HFF-Myc (cell line): ENCODE results near the gene SGCA.
A peak's percentile ranks its signal among the peaks of the same experiment; 100 is the strongest.

Experiments
- DNase-seq: peaks from one replicate; pipeline ENCODE4 v3.0.0-alpha.2; 2011; ENCODE audit warnings: low read depth; ENCODE audit errors: extremely low read depth
- H3K4me3 ChIP-seq: replicated peaks from 2 replicates; pipeline ENCODE4 v1.5.1; 2011; ENCODE audit warnings: low read depth, mild to moderate bottlenecking, control low read depth, low read length
- TF ChIP-seq, protein P1 (sequence below): IDR thresholded peaks from 2 replicates; pipeline ENCODE4 v1.5.1; 2012; ENCODE audit warnings: mild to moderate bottlenecking, low read depth, low read length, control low read depth; ENCODE audit errors: missing control alignments

The SGCA gene

DNA sequence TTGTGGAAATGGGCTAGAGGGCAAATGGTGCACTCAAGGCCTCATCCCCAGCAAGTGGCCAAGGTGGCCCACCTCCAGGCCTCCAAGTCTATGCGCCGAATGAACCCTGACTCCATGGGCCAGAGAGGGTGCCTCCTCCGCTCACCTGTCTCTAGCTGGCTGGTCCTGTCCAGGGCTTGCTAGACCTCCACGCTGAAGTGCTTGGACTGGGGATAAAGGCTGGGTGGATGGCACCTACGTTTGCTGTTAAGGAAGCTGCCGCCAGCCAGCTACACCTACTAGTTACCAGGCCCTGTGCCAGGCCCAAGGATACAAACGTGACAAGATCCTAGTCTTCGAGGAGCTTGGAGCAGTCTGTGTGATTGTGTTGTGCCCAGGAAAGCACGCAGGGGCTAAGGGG lies 739 bp upstream of the SGCA start:
- H3K4me3 ChIP-seq = no peak overlapping the region
- DNase-seq = no peak
- TF ChIP-seq, protein P1, sequence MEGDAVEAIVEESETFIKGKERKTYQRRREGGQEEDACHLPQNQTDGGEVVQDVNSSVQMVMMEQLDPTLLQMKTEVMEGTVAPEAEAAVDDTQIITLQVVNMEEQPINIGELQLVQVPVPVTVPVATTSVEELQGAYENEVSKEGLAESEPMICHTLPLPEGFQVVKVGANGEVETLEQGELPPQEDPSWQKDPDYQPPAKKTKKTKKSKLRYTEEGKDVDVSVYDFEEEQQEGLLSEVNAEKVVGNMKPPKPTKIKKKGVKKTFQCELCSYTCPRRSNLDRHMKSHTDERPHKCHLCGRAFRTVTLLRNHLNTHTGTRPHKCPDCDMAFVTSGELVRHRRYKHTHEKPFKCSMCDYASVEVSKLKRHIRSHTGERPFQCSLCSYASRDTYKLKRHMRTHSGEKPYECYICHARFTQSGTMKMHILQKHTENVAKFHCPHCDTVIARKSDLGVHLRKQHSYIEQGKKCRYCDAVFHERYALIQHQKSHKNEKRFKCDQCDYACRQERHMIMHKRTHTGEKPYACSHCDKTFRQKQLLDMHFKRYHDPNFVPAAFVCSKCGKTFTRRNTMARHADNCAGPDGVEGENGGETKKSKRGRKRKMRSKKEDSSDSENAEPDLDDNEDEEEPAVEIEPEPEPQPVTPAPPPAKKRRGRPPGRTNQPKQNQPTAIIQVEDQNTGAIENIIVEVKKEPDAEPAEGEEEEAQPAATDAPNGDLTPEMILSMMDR = no peak

DNA sequence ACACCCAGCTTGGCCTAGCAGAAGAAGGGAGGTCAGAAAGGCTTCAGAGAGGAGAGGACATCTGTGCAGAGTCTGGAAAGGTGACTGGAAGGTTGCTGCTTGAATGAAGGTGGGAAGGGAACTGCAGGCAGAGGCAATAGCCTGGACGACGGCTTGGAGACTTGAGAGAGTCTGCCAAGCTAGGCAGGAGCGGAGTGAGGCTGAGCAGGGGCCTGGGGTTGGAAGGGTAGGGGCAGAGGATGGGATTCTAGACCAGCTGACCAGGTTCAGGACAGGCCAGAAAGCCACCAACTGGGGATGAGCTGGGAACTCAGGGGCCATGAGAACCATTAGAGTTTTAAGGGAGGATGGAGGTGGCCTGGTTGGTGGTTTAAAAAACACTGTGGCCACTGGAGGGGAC lies 339 bp upstream of the SGCA start:
- DNase-seq = no peak
- H3K4me3 ChIP-seq = no peak overlapping the region
- TF ChIP-seq, protein P1 = no peak

DNA sequence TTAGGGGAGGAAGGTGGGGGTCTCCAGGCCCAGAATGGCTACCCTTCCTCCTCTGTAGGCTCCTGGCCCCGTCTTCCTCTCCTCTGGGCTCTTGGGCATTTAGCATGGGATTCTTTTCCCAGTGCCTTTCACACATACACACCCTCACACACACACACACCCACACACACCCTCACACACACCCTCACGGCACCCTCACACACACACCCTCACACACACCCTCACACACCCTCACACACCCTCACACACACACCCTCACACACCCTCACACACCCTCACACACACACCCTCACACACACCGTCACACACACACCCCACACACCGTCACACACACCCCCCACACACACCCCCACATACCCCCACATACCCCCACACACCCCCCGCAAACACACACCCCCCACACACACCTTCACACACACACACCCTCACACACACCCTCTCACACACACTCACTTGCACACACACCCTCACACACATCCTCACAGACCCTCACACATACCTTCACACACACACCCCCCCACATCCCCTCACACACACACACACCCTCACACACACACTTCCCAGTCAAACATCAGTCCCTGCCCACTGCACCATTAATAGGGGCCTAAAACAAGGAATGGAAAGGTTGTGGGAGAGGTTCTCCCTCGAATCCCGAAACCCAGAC lies 845 bp downstream of the SGCA start:
- TF ChIP-seq, protein P1 = no peak
- DNase-seq = no peak
- no peak overlapping the region for H3K4me3 ChIP-seq

DNA sequence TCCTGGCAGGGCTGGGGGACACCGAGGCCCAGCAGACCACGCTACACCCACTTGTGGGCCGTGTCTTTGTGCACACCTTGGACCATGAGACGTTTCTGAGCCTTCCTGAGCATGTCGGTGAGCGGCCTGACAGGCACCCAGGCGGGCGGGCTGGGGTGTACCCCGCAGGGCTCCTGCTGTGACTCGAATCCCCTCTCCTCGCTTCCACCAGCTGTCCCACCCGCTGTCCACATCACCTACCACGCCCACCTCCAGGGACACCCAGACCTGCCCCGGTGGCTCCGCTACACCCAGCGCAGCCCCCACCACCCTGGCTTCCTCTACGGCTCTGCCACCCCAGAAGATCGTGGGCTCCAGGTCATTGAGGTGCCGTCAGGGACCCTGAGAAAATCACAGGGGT lies 1.6 kb downstream of the SGCA start:
- H3K4me3 ChIP-seq = no peak overlapping the region
- no peak for DNase-seq
- TF ChIP-seq, protein P1 = no peak

DNA sequence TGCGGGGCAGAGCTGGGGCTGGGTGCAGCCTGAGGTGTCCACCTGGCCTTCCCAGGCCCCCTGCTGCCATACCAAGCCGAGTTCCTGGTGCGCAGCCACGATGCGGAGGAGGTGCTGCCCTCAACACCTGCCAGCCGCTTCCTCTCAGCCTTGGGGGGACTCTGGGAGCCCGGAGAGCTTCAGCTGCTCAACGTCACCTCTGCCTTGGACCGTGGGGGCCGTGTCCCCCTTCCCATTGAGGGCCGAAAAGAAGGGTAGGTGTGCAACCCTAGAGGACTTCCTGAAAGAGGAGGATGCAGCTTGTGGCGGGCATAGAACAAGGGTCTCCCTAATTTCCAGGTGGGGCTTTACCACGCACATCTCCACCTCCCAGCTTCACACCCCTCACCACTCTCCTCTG lies 2.5 kb downstream of the SGCA start:
- TF ChIP-seq, protein P1 = no peak
- no peak overlapping the region for H3K4me3 ChIP-seq
- no peak for DNase-seq

DNA sequence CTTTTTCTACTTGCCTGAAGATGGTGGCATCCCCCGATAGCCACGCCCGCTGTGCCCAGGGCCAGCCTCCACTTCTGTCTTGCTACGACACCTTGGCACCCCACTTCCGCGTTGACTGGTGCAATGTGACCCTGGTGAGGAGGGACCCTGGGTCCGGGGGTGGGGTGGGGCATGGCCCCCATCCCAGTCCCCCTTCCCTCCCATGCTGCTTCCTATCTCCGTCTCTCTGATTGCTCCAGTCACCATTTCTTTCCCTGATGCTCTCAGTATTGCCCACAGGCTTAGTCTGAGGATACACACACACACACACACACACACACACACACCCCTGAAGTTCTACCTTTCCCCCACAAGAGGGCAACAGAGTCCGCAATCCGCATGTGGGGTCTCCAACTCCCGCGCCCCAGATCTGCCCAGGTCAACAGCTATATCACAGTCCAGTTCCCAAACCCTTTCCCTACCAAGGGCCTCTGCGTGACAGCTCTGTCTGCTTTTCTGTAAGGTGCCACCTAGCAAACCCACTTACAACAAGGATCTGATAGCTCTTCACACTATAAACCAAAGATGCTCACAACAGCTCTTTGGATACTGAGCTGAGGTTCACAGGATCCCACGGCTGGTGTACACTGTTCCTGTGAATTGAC lies 3.4 kb downstream of the SGCA start:
- H3K4me3 ChIP-seq = no peak overlapping the region
- TF ChIP-seq, protein P1 = peak; percentile 91
- no peak for DNase-seq
